Effector CD8-positive, alpha-beta T cell (primary cell): ENCODE measurements around the gene ZNF354B.
"Not testable (repeated sequence)": the region's sequence is repeated elsewhere in the genome, so short reads cannot be mapped to it uniquely, and the experiment has no call there.

ENCODE experiments used
- DNase-seq: peaks from one replicate; lab custom pipeline; 2025; lab: John Stamatoyannopoulos, UW

ZNF354B gene

DNA sequence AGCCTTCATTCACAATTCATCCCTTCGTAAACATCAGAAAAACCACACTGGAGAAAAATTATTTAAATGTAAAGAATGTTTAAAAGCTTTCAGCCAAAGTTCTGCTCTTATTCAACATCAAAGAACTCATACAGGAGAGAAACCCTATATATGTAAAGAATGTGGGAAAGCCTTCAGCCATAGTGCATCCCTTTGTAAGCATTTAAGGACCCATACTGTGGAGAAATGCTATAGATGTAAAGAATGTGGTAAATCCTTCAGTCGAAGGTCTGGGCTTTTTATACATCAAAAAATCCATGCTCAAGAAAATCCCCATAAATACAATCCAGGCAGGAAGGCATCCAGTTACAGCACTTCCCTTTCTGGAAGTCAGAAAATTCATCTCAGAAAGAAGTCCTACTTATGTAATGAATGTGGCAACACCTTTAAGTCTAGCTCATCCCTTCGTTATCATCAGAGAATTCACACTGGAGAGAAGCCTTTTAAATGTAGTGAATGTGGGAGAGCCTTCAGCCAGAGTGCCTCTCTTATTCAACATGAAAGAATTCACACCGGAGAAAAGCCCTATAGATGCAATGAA, 23.5 kb downstream of the ZNF354B start:
- DNase-seq: not testable (repeated sequence)

DNA sequence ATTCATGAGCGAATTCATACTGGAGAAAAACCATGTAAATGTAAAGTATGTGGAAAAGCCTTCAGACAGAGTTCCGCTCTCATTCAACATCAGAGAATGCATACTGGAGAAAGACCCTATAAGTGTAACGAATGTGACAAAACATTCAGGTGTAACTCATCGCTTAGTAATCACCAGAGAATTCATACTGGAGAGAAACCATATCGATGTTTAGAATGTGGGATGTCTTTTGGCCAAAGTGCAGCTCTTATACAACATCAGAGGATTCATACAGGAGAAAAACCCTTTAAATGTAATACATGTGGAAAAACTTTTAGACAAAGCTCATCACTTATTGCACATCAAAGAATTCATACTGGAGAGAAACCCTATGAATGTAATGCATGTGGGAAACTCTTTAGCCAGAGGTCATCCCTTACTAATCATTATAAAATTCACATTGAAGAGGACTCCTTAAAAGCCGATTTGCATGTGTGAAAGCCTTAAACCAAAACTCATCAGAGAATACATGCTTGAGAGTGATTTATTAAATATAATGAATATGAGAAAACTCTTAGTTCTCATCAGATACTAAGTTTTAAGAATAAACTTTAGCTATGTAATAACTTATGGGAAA, 24.2 kb downstream of the ZNF354B start:
- DNase-seq: no peak

DNA sequence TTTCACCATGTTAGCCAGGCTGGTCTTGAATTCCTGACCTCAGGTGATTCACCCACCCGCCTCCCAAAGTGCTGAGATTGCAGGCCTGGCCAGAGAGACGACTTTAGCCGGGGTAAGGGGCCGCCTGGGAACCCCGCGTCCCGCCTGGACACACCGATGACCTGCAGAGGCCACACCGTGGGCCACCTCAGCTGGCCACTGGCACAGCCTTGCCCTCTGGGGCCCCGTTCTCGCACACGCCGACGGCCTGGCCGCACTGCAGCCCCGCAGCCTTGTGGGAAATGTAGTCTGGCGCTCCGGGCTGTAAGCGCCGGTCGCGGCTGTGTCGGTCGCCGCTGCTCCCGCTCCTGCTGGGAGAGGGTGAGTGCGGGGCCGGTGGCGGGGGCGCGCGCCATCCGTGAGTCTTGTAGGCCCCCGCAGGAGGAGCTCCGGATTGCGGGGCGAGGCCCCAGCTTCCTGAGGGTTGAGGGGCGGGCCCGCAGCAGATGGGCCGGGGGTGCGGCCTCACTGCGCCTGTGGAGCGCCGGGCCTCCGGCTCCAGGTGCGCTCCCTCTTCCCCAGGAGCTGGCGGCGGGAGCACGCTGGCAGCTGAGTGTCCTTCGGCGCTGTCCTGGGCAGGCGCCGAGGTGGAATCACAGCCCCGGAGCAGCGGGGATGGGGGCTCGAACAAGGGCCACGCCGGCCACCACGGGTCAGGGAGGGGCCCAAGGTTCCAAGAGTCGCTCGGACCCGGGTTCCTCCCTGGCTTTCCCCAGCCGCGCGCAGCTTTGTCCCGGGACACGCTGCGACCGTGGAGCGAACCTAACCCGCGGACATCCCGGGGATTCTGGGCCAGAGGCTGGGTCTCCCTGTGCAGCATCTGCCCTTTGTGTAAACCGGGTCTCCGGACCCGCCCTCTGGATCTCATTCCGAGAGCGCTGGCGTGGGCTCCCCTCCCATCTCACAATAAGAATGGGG, 36.1 kb downstream of the ZNF354B start, which contains the start of gene ZFP2:
TSS of gene ZFP2 (plus strand) at position 299 of the 957 bp plus-strand sequence. CDS start 35,401 bp downstream, outside the sequence.
- no peak for DNase-seq

DNA sequence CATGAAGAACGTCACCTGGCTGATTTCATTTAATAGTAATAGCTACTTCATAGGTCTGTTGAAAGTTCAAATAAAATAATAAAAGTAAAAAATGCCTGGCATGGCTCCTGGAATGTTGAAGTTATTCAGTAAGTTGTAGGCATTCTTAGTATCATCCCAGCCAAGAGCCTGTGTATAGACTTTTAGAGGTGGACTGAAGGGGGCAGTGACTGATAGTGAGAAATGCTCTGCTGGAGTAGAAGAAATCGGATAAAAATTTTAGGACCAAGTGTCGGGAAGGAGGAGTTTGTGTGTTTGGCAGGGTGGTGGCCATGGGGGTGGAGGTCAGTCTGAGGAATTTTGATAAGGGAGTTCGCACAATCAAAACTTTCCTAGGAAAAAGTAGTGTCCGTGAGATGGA, 39.5 kb downstream of the ZNF354B start:
- no peak for DNase-seq

DNA sequence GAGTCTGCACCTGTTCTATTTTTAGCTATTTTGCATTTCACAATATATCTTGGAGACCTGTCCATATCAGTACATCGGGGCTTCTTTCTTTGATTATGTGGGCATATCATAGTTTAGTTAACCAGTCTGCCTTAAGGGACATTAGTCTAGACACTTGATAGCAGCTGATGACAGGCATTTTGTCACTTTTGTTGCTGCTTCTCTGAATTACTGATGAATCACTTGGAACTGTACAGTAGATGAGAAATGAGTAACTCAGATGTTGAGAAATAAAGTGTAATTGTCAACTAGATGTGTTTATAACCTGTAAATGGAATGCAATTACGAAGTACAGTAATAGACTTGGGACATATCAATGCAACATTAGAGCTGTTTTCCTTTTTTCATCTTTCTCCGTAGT, 43.1 kb downstream of the ZNF354B start:
- DNase-seq: no peak

DNA sequence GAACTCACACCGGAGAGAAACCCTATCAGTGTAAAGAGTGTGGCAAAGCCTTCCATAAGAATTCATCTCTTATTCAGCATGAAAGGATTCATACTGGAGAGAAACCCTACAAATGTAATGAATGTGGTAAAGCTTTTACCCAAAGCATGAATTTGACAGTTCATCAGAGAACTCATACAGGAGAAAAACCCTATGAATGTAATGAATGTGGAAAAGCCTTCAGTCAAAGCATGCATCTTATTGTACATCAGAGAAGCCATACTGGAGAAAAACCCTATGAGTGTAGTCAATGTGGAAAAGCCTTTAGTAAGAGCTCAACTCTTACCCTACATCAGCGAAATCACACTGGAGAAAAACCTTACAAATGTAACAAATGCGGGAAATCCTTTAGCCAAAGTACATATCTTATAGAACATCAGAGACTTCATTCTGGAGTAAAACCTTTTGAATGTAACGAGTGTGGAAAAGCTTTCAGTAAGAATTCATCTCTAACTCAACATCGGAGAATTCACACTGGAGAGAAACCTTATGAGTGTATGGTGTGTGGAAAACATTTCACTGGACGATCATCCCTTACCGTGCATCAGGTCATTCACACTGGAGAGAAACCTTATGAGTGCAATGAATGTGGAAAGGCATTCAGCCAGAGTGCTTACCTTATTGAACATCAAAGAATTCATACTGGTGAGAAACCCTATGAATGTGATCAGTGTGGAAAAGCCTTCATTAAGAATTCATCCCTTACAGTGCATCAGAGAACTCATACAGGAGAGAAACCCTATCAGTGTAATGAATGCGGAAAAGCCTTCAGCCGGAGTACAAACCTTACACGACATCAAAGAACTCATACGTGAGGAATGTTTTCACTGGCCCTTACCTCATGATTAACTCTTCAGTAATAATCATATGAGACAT, 72.3 kb downstream of the ZNF354B start:
- no peak for DNase-seq
